Measurements from ENCODE around the gene MARCHF10. TPM values are rescaled to one million over a fixed set of nuclear protein-coding genes. Genes with fewer than 3 reads are reported as not detected.

Gene MARCHF10
- total and polyA plus RNA-seq, 2 of the 13 experiments (the other 11 are each of a cell fraction or from before 2014, with no cell fraction given), result not detected

- no peak for TF ChIP-seq ZNF230 (CRISPR knock-in tag; IDR thresholded peaks at IDR 0.05)
- TF ChIP-seq ZNF878 (CRISPR knock-in tag; IDR thresholded peaks at IDR 0.05), result no peak
- TF ChIP-seq ZNF772 (CRISPR knock-in tag; IDR thresholded peaks at IDR 0.05), result no peak
- no peak for TF ChIP-seq MTA1 (CRISPR knock-in tag; IDR thresholded peaks at IDR 0.05; ENCODE audit: borderline replicate concordance)
- no peak for TF ChIP-seq SSRP1 (CRISPR knock-in tag; IDR thresholded peaks at IDR 0.05)
- TF ChIP-seq HNF4A (CRISPR knock-in tag; IDR thresholded peaks at IDR 0.05), result no peak
- no peak for TF ChIP-seq HOXA7 (CRISPR knock-in tag; IDR thresholded peaks at IDR 0.05)
- no peak for TF ChIP-seq MAX (IDR thresholded peaks at IDR 0.05)
Observed at GRCh38 chr17:62801553-62802114, 6.5 kb downstream of the MARCHF10 start (continued).

GRCh38 chr17:62800585-62800984 is 7.5 kb downstream of the MARCHF10 start:
- no peak overlapping the region for H3K27ac ChIP-seq (ENCODE audit: extremely low read length, insufficient read depth, low read length)
- no peak for DNase-seq (ENCODE audit: low spot score)
- H3K4me2 ChIP-seq (ENCODE audit: low read depth, low read length), result no peak overlapping the region
- no peaks in the 10 kb centered on the region for H3K79me2 ChIP-seq (ENCODE audit: insufficient read depth, low read length)
- H3K4me3 ChIP-seq (replicated peaks in 1 of 3; ENCODE audit: insufficient read depth in 1 of 3, low read depth in 2 of 3, low read length in 3 of 3), result no peak overlapping the region
- no peaks in the 10 kb centered on the region for H3K36me3 ChIP-seq (replicated peaks in 1 of 2; ENCODE audit: control insufficient read depth in 1 of 2, insufficient read depth in 2 of 2, low read length in 2 of 2)
- peaks cover 7 to 75% of the 10 kb centered on the region in 2 experiments; a peak in 4 of 5 replicates for H3K27me3 ChIP-seq (ENCODE audit: control insufficient read depth in 1 of 2, insufficient read depth in 2 of 2, low read length in 2 of 2)
- in situ Hi-C loops (cut with HindIII; ENCODE audit: extremely low pct_ligation_motif_present, low pct_unique_long_range_greater_than_20kb), result no loop called here
- no peak for FAIRE-seq
- H4K20me1 ChIP-seq (ENCODE audit: insufficient read depth, low read length), result no peaks in the 10 kb centered on the region
- no TSS peak for BruUV-seq (replicated peaks)
- no peak overlapping the region for H3K9ac ChIP-seq (ENCODE audit: insufficient read depth, low read depth, low read length)
- no peaks in the 10 kb centered on the region for H3K4me1 ChIP-seq (ENCODE audit: insufficient read depth, low read length)
- ATAC-seq, result no peak
- H2AFZ ChIP-seq (ENCODE audit: low read length), result no peak overlapping the region
- intact Hi-C loops (cut with micrococcal nuclease; ENCODE audit: unreplicated experiment), result no loop called here
- ChIA-PET CTCF (ENCODE audit: low intra/inter-chr PET ratio, low total read pairs) (no interaction called here), POLR2A (no interaction called here)
- no peaks in the 10 kb centered on the region for H3K9me3 ChIP-seq (ENCODE audit: low read length)
- WGBS (ENCODE audit: low lambda C conversion rate), result 6% methylated on average over 7 of the region's 7 CpGs
- no peak for TF ChIP-seq GLI4 (CRISPR knock-in tag; IDR thresholded peaks at IDR 0.05; ENCODE audit: borderline replicate concordance)
- TF ChIP-seq, protein P1, sequence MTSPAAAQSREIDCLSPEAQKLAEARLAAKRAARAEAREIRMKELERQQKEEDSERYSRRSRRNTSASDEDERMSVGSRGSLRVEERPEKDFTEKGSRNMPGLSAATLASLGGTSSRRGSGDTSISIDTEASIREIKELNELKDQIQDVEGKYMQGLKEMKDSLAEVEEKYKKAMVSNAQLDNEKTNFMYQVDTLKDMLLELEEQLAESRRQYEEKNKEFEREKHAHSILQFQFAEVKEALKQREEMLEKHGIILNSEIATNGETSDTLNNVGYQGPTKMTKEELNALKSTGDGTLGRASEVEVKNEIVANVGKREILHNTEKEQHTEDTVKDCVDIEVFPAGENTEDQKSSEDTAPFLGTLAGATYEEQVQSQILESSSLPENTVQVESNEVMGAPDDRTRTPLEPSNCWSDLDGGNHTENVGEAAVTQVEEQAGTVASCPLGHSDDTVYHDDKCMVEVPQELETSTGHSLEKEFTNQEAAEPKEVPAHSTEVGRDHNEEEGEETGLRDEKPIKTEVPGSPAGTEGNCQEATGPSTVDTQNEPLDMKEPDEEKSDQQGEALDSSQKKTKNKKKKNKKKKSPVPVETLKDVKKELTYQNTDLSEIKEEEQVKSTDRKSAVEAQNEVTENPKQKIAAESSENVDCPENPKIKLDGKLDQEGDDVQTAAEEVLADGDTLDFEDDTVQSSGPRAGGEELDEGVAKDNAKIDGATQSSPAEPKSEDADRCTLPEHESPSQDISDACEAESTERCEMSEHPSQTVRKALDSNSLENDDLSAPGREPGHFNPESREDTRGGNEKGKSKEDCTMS (CRISPR knock-in tag; conservative IDR thresholded peaks at IDR 0.05), result no peak
- no peak for TF ChIP-seq MZF1 (CRISPR knock-in tag; IDR thresholded peaks at IDR 0.05; ENCODE audit: borderline replicate concordance)
- TF ChIP-seq, protein P2, sequence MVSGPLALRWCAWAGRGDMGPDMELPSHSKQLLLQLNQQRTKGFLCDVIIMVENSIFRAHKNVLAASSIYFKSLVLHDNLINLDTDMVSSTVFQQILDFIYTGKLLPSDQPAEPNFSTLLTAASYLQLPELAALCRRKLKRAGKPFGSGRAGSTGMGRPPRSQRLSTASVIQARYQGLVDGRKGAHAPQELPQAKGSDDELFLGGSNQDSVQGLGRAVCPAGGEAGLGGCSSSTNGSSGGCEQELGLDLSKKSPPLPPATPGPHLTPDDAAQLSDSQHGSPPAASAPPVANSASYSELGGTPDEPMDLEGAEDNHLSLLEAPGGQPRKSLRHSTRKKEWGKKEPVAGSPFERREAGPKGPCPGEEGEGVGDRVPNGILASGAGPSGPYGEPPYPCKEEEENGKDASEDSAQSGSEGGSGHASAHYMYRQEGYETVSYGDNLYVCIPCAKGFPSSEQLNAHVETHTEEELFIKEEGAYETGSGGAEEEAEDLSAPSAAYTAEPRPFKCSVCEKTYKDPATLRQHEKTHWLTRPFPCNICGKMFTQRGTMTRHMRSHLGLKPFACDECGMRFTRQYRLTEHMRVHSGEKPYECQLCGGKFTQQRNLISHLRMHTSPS (CRISPR knock-in tag; IDR thresholded peaks at IDR 0.05; ENCODE audit: low read depth), result no peak
- no peak for TF ChIP-seq DBP (CRISPR knock-in tag; IDR thresholded peaks at IDR 0.05; ENCODE audit: not compliant biosample characterization)
- TF ChIP-seq NONO (IDR thresholded peaks at IDR 0.05), result no peak
- no peak for TF ChIP-seq NONO (CRISPR knock-in tag; conservative IDR thresholded peaks at IDR 0.05)
- no peak for TF ChIP-seq AGO1 (IDR thresholded peaks at IDR 0.05; ENCODE audit: low read depth, low read length, poor library complexity, severe bottlenecking)
- no peak for TF ChIP-seq PCBP2 (optimal IDR thresholded peaks at IDR 0.05; ENCODE audit: low read depth, low read length, poor library complexity, severe bottlenecking)
- no peak for TF ChIP-seq SAP130 (CRISPR knock-in tag; IDR thresholded peaks at IDR 0.05; ENCODE audit: low read depth)
- TF ChIP-seq KDM5A (IDR thresholded peaks at IDR 0.05; ENCODE audit: borderline replicate concordance, low read length), result no peak
- no peak for TF ChIP-seq ZSCAN9 (CRISPR knock-in tag; IDR thresholded peaks at IDR 0.05; ENCODE audit: borderline replicate concordance)
- TF ChIP-seq MIER2 (CRISPR knock-in tag; IDR thresholded peaks at IDR 0.05), result no peak
